SJCRH30 (cell line): ENCODE data around the gene PTGIS. TPM values are rescaled to one million over a fixed set of nuclear protein-coding genes. Genes with fewer than 3 reads are reported as not detected.

Experiments
- DNase-seq, 2 experiments: peaks; one replicate each; pipeline ENCODE4 v3.0.0-alpha.2; 2015 to 2020
- H3K27ac ChIP-seq: fragments of 250-450 bp; sonication (Bioruptor Pico); 2 replicates; pipeline ENCODE4 v1.5.1; 2020; ENCODE audit warnings: mild to moderate bottlenecking, moderate library complexity
- H3K27me3 ChIP-seq: fragments of 250-450 bp; sonication (Bioruptor Pico); 2 replicates; pipeline ENCODE4 v1.5.1; 2020; ENCODE audit warnings: mild to moderate bottlenecking, moderate library complexity
- H3K36me3 ChIP-seq: fragments of 250-450 bp; sonication (Bioruptor Pico); 2 replicates; pipeline ENCODE4 v1.5.1; 2020; ENCODE audit warnings: mild to moderate bottlenecking, moderate library complexity
- H3K4me1 ChIP-seq: fragments of 250-450 bp; sonication (Bioruptor Pico); 2 replicates; pipeline ENCODE4 v1.5.1; 2020; ENCODE audit warnings: mild to moderate bottlenecking, moderate library complexity
- H3K4me3 ChIP-seq: fragments of 250-450 bp; sonication (Bioruptor Pico); 2 replicates; pipeline ENCODE4 v1.5.1; 2020; ENCODE audit warnings: mild to moderate bottlenecking, moderate library complexity
- H3K9me3 ChIP-seq: fragments of 250-450 bp; sonication (Bioruptor Pico); replicated peaks from 2 replicates; pipeline ENCODE4 v1.5.1; 2020; ENCODE audit warnings: mild to moderate bottlenecking, moderate library complexity
- total RNA-seq: library from RNA; depleted of rRNA; stranded (reverse); fragments of >200 nt; shearing (Covaris generic); gene quantifications from 2 replicates; pipeline ENCODE4 v1.2.3, GENCODE V29; 2014

PTGIS gene
- total RNA-seq, 1 experiment from 2014 or later: 0.28 TPM

DNA sequence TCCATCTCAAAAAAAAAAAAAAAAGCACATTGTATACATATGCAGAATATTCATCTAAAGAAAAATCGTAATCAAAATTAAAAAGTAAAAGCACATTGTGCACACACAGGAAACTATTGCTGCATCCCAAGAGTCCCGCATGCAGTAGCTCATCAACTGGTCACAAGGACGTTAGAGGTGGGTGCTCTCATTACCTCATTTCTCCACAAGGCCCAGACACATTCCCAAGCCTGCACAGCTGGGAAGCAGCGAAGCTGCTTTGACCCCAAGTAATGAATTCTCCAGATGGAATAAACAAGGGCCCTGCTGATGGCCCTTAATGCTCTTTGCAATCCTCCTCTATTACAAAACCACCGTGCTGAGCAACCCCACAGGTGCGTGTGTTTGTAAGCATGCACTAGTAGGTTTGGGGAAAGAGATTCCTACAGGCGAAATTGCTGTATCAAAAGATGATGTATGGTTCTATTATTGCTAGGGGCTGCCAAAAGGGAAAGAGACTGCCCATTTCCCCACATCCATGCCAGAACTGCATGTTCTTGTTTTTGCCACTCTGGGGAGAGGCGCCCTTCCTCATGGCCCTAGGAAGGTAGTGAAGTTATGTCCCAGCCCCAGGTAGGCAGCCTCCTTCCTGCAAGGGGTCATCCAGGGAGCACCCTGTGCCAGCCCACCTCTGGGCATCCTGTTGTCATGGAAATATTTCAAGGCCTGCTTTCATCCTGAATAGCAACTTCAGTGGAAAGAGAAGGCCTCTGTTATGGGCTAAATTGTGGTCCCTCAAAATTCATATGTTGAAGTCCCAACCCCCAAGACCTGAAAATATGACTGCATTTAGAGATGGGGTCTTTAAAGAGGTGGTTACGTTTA, 34.6 kb upstream of the PTGIS start:
- no peak overlapping the region for H3K27ac ChIP-seq
- no peaks in the 10 kb centered on the region for H3K27me3 ChIP-seq
- no peak for DNase-seq
- no peaks in the 10 kb centered on the region for H3K36me3 ChIP-seq
- H3K4me1 ChIP-seq: peaks cover 20% of the 10 kb centered on the region
- no peaks in the 10 kb centered on the region; the same call in 1 of the 2 replicates for H3K9me3 ChIP-seq
- no peak overlapping the region for H3K4me3 ChIP-seq

- Histone ChIP-seq H3K36me3 (no peaks in the 10 kb centered on the region), H3K4me3 (no peak overlapping the region), H3K27ac (no peak overlapping the region), H3K9me3 (no peaks in the 10 kb centered on the region; the same call in 1 of the 2 replicates), H3K27me3 (no peaks in the 10 kb centered on the region), H3K4me1 (peaks cover 19% of the 10 kb centered on the region)
- no peak for DNase-seq
These were observed 33.4 kb upstream of the PTGIS start for GRCh38 chr20:49601153-49601924.

- no peaks in the 10 kb centered on the region for H3K36me3 ChIP-seq
- H3K27me3 ChIP-seq: no peaks in the 10 kb centered on the region
- no peak overlapping the region for H3K4me3 ChIP-seq
- no peaks in the 10 kb centered on the region; the same call in 1 of the 2 replicates for H3K9me3 ChIP-seq
- H3K4me1 ChIP-seq: peaks cover 23% of the 10 kb centered on the region
- no peak for DNase-seq
- H3K27ac ChIP-seq: no peak overlapping the region
These were observed 31.8 kb upstream of the PTGIS start for GRCh38 chr20:49599746-49600113.

DNA sequence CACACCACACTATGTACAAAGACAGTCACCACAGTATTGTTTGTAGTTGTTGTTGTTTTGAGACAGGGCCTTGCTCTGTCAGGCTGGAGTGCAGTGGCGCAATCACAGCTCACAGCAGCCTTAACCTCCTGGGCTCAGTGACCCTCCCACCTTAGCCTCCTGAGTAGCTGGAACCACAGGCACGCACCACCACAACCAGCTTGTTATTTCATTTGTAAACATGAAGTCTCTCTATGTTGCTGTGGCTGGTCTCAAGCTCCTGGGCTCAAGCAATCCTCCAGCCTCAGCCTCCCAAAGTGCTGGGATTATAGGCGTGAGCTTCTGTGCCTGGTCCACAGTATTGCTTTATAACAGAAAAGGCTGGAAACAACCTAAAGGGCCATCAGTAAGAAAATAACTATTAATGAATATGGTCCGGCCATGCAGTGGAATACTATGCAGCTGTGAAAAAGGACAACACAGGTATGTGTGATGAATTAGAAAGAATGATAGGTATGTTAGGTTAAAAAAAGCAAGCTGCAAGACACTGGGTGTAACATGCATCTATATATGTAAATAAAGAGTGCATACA, 30.0 kb upstream of the PTGIS start:
- Histone ChIP-seq H3K27ac (no peak overlapping the region), H3K4me3 (no peak overlapping the region)
- DNase-seq: no peak

GRCh38 chr20:49595811-49596561, 28.0 kb upstream of the PTGIS start:
- Histone ChIP-seq H3K27me3 (no peaks in the 10 kb centered on the region), H3K4me1 (peaks cover 37% of the 10 kb centered on the region), H3K9me3 (no peaks in the 10 kb centered on the region; the same call in 1 of the 2 replicates), H3K27ac (peak overlapping the region; percentile 53), H3K4me3 (no peak overlapping the region), H3K36me3 (no peaks in the 10 kb centered on the region)
- peak; percentile 71 to 76 for DNase-seq

More for the DNA sequence above, 30.0 kb upstream of the PTGIS start:
- H3K4me1 ChIP-seq: peaks cover 30% of the 10 kb centered on the region
- no peaks in the 10 kb centered on the region; the same call in 1 of the 2 replicates for H3K9me3 ChIP-seq
- H3K36me3 ChIP-seq: no peaks in the 10 kb centered on the region
- no peaks in the 10 kb centered on the region for H3K27me3 ChIP-seq

DNA sequence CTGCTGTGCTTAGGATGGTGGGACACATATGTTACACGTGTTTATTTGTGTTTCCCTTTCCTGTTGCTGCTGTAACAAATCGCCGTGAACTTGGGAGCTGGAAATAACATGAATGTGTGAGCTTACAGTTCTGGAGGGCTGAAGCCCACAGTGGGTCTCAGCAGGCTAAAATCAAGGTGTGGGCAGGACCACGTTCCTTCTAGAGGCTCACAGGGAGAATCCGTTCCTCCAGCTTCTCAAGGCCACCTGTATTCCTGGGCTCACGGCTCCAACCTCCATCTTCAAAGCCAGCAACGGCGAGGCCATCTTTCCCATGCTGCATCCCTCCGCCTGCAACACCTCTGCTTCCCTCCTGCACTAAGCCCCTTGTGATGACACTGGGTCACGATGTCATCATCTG, 27.4 kb upstream of the PTGIS start:
- H3K4me3 ChIP-seq: no peak overlapping the region
- no peaks in the 10 kb centered on the region for H3K27me3 ChIP-seq
- peaks cover 44% of the 10 kb centered on the region for H3K4me1 ChIP-seq
- no peak overlapping the region; the same call in 1 of the 2 replicates for H3K27ac ChIP-seq
- DNase-seq: no peak
- H3K36me3 ChIP-seq: no peaks in the 10 kb centered on the region
- no peaks in the 10 kb centered on the region; the same call in 1 of the 2 replicates for H3K9me3 ChIP-seq

- Histone ChIP-seq H3K4me3 (no peak overlapping the region), H3K27me3 (no peaks in the 10 kb centered on the region), H3K9me3 (no peaks in the 10 kb centered on the region; the same call in 1 of the 2 replicates), H3K4me1 (peaks cover 46% of the 10 kb centered on the region), H3K36me3 (no peaks in the 10 kb centered on the region), H3K27ac (no peak overlapping the region)
- no peak for DNase-seq
These were observed 27.0 kb upstream of the PTGIS start for GRCh38 chr20:49594931-49595315.

- H3K27ac ChIP-seq: peak overlapping the region; percentile 3; the same call in 1 of the 2 replicates
- H3K4me1 ChIP-seq: peaks cover 46% of the 10 kb centered on the region
- H3K4me3 ChIP-seq: no peak overlapping the region
- peak; percentile 90 to 96 for DNase-seq
- no peaks in the 10 kb centered on the region; the same call in 1 of the 2 replicates for H3K9me3 ChIP-seq
- no peaks in the 10 kb centered on the region for H3K27me3 ChIP-seq
- no peaks in the 10 kb centered on the region for H3K36me3 ChIP-seq
These were observed 26.4 kb upstream of the PTGIS start for GRCh38 chr20:49594143-49594930.

- Histone ChIP-seq H3K27ac (peak overlapping the region; percentile 3; the same call in 1 of the 2 replicates), H3K9me3 (no peaks in the 10 kb centered on the region; the same call in 1 of the 2 replicates), H3K4me1 (peaks cover 48% of the 10 kb centered on the region), H3K27me3 (no peaks in the 10 kb centered on the region), H3K4me3 (no peak overlapping the region), H3K36me3 (no peaks in the 10 kb centered on the region)
- no peak for DNase-seq
These were observed 25.7 kb upstream of the PTGIS start for GRCh38 chr20:49593466-49594142.

- H3K27me3 ChIP-seq: no peaks in the 10 kb centered on the region
- H3K36me3 ChIP-seq: no peaks in the 10 kb centered on the region
- no peak overlapping the region for H3K4me3 ChIP-seq
- no peaks in the 10 kb centered on the region for H3K9me3 ChIP-seq
- no peak for DNase-seq
- H3K4me1 ChIP-seq: peaks cover 50% of the 10 kb centered on the region
- H3K27ac ChIP-seq: no peak overlapping the region
These were observed 24.2 kb upstream of the PTGIS start for GRCh38 chr20:49592120-49592519.

- peak; percentile 68 to 82 for DNase-seq
- H3K4me3 ChIP-seq: no peak overlapping the region
- H3K27ac ChIP-seq: peak overlapping the region; percentile 30
- no peaks in the 10 kb centered on the region for H3K27me3 ChIP-seq
- no peaks in the 10 kb centered on the region for H3K36me3 ChIP-seq
- peaks cover 48% of the 10 kb centered on the region for H3K4me1 ChIP-seq
- H3K9me3 ChIP-seq: no peaks in the 10 kb centered on the region
These were observed 23.4 kb upstream of the PTGIS start for GRCh38 chr20:49591217-49591865.

- H3K4me1 ChIP-seq: peaks cover 46% of the 10 kb centered on the region
- no peak overlapping the region for H3K4me3 ChIP-seq
- H3K27me3 ChIP-seq: no peaks in the 10 kb centered on the region
- H3K27ac ChIP-seq: peak overlapping the region; percentile 30; the same call in 1 of the 2 replicates
- no peaks in the 10 kb centered on the region for H3K9me3 ChIP-seq
- no peaks in the 10 kb centered on the region for H3K36me3 ChIP-seq
- DNase-seq: no peak
These were observed 22.5 kb upstream of the PTGIS start for GRCh38 chr20:49590163-49591017.
